Midbrain (tissue), 1 donor: ENCODE measurements around the gene SERPINA12.

ENCODE experiments used
- DNase-seq: peaks from one replicate; lab custom pipeline; 2025; lab: John Stamatoyannopoulos, UW

The SERPINA12 gene

DNA sequence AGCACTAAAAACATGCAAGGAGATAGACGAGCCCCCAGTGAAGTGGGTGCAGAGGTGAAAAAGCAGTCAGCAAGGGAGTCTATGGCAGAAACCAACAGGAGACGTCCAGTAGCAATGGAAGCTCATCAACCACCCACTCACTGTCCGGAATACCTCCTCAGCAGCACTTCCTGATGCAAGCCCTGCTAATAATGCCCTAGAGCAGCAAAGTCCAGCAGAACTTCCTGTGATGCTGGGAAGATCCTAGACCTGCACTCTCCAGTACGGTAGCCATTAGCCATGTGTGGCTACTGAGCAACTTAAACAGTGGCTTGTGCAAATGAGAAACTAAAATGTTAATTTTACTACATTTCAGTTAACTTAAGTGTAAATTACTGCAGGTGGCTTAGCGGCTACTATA lies 44.2 kb downstream of the SERPINA12 start:
- no peak for DNase-seq

DNA sequence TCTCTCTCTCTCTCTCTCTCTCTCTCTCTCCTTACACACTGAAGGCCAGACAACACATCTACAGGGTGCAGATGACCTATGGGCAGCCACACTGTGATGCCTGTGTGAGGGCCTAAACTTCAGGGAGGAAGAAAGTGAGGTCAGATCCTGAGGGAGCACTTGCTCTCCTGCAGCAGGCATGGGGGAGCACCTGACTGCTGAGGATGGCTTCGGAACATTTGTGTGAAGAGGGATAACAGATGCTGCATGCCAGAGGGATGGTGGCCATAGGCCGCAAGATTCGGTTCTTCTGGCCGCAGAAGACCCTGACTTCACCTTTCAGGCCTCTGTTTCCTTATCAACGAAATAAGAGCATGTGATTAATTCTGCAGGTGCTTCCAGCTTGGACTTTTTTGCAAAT lies 45.0 kb downstream of the SERPINA12 start:
- no peak for DNase-seq

DNA sequence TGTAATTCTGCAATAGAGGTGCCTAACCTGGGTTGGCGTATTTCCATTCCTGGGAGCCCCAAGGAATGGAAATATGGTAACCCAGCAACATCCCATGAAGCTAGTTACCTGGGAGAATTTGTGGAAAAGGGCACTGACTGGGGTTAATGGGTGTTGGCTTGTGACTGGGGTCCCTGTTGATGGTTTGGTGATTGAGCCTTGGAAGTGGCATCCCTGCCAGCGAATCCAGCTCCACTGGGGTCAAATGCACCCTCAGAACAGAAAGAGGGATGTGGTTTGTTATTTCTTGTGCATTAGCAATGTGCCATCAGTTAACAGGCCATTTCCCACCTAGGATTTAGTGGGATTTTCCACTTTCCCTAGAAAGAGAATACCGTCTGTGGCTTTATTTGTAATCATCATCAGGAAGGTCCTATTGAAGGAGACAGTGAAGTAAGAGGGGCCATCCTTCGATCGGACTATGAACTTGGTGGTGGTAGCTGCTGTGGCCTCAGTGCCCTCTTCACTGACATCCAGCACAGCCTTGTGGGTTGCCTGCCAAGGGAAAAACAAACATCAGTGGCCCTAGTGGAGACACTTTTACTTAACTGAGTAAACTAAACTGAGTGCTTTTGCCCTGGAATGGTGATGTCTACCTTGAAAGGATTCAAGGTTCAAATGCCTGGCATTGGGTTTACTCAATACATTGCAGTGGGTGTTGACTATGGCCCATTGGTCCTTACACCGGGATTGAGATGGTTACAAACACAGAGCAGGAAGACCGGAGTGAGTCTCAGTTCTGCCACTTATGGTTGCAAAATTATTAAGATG lies 46.3 kb downstream of the SERPINA12 start:
- no peak for DNase-seq

DNA sequence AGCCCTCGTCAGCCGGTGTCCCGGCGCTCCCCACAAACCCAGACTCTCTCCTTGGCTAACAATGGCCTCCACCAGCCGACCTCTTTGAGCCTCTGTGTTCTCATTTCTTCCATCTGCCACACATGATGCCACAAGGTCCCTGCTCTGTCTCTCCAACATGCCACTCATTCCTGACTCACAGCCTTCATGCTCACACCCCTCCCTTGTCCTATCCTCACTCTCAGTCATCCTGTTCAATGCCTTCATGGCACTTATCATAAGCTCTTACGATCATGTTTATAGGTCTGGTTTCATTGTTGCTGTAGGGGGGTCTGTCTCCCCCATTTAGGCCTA lies 47.1 kb downstream of the SERPINA12 start:
- no peak for DNase-seq

DNA sequence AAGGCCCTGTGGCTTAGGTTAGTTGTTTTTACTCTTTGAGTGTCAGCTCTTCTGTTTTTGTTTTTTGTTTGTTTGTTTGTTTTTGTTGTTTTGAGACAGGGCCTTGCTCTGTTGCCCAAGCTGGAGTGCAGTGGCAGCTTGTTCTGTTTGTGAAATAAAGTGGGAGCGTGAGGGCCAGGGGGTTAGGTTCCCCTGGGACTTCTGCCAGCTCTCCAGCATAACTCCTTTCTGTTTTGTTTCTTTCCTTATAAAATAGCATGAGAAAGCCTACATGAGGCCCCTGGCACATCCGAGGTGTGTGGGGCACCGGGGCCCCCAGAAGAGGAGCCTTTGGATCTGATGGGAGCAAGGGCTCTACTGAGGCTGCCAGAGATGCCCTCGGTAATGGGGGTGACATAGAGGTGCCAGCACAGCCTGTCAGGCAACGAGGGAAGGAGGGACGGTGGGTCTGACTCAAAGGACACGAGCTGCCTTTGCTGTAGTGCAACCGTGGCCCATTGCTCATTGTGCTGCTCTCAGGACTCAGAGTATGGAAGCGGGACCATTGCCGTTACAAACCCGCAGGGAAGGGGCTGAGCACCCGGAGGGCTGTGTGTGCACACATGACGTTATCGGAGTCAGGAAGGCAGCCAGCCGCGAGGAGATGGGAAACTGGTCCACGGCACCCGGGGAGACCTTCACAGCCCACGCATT lies 47.6 kb downstream of the SERPINA12 start:
- no peak for DNase-seq

DNA sequence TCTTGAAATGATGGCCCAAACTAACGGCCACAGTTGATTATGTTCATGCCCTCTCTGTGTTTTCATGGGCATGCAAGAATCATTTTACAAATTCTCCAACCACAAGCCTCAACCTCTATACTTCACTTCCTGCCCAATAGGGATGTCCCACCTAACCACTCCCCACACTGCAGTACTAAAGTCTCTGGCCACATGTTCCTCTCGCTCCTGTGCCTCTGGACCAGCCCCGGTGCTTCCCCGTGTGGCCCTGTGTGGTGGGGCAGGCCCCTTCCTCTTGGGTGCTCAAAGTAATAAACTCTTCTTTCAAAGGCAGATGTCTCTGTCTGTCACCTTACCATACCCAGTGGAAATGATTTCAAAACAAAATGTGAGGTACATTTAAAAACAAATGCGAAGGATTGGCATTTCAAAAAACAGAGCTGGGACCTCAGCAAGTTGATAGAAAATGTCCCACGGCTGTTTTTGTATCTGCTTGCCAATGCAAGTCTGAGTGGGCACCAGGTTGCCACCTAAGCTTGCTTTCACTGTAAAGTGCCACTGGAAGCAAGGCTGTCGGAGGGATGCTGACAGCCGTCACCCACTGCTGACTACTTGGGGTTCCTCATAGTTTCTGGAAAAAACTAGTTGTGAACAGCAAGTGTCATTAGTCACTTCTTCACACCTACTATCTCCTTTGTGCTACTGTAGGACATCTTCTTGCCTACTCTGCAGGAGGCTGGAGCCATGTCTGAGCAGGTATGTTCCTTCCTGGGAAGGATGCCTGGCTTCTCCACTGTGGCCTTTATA lies 48.4 kb downstream of the SERPINA12 start:
- DNase-seq = no peak

DNA sequence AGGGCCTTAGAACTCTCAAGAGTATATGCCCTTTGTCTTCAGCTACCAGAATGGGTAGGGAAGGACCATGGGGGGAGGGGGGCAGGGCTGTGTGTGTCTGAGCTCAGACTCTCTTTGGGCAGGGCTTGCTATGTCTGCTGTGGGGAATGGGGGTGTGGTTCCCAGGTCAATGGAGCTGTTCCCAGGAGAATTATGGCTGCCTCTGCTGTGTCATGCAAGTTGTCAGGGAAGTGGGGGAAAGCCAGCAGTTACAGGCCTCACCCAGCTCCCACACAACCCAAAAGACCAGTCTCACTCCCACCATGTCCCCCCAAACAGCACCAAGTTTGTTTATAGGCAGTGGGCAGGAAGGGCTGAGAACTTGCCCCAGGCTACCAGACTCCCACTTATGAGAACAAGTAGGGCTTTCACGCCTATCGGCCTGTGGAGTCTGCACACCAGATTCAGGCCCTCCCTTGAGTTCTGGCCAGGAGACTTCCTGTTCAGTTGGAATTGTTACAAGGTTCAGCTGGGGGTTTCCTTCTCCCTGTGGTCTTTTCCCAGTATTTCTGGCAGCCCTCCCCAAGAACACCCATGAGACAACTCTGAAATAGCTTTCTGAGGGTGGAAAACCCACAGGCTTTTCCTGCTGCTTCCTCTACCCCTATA lies 50.6 kb downstream of the SERPINA12 start:
- DNase-seq = no peak

DNA sequence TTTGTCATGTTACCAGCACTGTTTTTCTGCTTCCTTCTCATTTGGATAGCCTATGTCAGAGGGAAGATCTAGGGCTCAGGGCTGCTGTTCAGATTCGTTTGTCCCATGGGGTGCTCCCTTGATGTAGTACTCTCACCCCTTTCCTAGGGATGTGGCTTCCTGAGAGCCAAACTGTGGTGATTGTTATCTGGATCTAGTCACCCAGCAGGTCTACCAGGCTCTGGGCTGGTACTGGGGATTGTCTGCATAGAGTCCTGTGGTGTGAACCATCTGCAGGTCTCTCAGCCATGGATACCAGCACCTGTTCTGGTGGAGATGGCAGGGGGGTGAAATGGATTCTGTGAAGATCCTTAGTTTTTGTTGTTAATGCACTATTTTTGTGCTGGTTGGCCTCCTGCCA lies 51.2 kb downstream of the SERPINA12 start:
- no peak for DNase-seq

DNA sequence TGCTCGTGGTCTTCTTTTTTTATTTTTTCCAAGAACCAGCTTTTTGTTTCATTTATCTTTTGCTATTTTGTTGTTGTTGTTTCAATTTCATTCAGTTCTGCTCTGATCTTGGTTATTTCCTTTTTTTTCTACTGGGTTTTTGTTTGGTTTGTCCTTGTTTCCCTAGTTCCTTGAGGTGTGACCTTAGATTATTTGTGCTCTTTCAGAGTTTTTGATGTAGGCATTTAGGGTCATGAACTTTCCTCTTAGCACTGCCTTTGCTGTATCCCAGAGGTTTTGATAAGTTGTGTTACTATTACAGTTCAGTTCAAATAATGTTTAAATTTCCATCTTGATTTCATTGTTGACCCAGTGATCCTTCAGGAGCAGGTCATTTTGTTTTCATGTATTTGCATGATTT lies 53.3 kb downstream of the SERPINA12 start:
- no peak for DNase-seq

DNA sequence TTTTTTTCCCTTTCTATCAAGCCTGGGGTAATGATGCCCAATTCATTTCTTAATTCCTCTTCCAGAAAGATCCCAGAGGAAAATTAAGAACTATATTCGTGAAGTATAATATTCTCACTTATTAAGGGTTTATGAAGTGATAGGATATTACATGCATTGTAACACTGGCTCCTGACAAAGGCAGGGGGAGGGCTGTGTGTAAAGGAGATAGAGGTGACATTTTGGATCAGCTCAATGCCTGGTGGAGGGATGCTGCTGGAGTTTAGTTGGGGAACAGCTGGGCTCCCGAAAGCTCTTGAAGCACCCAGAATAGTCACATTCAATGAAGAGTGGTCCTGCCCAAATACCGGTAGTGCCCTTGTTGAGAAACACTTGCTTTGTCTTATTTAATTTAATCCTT lies 57.4 kb downstream of the SERPINA12 start:
- DNase-seq = no peak

DNA sequence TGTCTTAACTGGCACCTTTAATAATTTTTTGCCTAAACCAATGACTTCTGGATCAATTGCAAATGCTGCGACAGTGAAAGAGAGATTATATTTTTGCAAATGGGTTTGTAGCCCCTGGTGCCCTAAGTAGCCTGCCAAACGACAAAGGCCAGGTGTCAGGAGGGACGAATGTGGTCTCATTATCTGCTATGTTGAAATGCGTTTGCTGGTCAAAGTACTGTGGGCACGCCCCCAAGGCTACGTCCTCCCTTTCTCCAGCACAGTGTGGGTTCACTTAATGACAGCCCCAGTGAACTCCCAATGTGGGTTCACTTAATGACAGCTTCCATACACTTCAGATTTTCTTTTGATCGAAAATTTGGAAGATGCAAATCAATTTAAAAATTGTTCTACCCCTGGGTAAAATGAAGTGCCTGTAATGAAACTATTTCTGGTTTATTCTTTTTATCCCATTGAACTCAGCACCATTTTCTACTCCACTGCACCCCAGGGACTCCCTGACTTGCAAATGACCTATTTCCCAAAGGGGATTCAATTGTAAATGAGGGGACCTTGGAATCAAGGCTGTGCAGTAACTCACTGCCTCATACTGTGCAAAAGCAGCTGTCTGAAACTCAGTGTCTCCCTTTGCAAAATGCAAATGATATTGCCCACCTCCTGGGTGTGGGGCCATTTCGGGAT lies 58.0 kb downstream of the SERPINA12 start:
- DNase-seq = no peak

DNA sequence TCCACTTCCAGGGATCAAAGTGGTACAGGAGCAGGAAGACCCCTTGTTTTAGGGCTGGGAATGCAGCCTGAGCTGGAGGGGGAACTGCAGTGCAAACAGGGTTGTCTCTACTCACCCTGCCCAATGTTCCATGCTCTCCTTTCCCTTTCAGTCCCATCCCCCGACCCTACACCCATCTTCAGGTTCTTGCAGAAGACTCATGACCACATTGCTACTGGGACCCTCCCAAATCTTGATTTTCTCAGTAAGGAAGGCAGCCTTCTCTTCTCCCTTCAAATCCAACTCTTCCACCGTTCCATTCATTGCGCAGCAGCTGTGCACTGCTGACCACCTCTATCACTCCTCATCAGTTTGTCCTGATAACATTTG lies 58.6 kb downstream of the SERPINA12 start:
- DNase-seq = no peak

DNA sequence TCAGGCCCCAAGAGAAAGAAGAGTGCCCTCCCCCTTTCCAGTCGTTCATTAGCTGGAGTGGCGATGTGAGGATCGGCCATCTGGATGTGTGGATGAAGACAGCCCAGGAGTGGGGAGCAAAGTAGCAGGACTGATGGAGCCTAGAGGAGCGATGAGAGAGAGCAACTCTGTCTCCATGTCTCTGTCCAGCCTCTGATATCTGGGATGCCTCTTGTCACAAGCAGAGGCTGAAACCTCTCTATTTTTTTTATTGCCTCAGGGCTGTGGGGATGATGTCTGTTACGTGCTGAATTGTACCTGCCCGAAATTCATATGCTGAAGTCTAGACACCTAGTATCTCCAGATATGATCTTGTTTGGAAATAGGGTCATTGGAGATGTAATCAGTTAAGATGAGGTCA lies 59.3 kb downstream of the SERPINA12 start:
- no peak for DNase-seq

DNA sequence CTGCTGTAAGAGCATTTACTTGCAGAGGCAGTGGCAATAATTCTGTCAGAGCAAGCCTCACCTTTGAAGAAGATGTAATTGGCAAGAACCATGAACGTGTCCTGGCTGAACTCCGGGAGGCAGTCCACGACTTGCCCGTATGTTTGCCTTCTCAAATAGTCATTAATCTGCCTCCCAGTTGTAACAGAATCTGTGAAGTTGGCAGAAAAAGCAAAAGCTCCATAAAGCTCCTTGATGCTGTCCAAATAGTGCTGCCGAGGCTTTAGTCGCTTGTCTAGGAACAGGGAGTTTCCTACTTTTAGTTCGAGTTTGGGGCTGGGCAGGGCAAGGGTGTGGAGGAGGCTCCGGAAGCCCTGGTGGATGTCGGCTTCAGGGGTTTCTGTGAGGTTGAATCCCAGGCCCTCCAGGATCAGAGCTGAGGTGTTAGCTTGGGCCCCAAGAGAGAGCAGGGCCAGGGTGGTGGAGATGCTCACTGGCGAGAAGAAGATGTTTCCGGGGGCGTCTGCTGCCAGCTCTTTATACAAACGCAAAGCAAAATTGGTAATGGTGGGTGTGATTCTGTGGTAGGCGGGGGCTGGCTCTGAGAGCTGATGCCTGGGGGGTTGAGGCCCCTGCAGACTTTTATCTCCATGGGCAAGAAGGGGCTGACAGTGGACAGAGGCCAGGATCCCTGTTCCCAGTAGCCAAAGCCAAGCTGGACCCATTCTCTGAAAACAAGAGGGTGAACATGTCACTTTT lies 61.0 kb downstream of the SERPINA12 start:
- no peak for DNase-seq

DNA sequence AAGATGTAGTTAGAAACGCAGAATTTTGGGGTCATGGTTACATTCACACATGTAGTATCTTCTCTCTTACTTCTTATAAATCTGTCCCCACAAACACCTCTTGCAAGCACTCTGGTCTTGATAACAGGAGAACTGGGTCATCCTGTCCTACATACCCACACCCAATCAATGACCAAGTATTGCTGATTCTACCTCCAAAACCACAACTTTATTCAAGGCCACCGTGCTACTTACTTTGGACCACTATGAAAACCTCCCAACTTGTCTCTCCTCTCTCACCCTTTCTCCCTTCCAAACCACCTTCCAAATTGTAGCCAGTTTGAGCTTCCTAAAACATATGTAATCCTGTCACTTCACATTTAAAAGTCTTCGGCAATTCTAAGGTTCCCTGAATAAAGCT lies 62.1 kb downstream of the SERPINA12 start:
- DNase-seq = no peak

DNA sequence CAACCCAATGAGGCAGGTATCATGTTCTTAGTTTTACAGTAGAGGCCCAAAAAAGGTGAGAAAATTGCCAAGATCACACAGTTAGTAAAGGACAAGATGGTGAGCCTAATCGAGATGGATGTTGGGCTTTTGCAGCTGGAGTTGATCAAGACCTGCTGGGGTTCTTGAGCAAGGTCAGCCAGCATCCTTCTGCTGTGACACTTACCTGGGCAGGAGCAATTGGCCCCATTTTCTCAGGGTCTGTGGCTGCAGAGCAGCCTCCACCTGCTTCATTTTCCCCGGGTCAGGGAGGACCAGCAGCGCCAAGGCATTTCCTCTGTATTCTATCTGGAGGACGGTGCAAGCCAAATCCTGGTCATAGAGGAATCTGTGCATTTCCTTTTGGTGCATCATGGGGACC lies 63.1 kb downstream of the SERPINA12 start:
- no peak for DNase-seq

DNA sequence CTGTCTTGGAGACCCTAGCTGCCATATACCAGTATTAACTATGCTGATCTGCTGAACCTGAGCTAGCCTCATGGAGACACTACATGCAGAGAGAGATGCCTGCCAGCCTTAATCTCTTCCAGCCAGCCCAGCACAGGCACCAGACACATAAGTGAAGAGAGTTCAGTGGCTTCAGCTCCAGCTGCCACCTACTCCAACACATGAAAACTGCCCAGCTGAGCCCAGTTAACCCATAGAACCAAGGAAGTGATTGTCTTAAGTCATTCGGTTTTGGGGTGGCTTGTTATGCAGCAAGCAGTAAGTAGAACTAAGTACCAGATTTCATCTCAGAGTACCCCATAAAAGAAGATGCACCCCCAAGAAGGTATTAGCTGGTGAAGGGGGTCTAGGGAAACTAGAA lies 64.3 kb downstream of the SERPINA12 start:
- no peak for DNase-seq

DNA sequence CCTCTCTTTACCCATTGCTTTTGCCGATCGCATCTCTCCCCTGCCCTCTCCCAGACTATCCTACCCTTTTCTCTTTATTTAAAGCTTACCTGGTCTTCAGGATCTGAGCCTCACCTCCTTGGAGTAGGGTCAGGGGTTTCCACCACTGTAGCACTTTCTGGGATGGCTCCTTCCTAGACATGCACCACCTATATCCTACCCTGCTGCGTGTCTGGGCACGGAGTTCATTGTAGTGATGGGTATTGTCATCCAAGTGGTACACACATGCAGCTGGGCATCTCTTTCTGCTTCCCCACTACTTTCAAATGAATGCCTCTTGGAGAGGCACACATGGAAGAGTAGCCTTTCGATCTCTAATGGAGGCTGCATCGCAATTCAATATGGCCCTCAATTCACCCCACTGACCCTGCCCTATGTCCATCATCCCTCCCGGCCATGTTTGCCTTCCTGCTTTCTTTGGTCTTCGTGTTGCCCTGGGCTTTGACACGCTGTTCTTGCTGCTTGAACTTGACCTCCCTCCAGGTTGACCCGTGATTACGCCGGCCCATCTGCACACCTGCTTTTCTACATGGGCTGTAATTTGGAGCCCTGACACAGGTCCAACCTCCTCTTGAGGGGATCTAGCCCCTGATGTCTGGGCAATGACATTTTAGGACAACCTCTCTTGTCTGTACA lies 67.6 kb downstream of the SERPINA12 start:
- DNase-seq = no peak

DNA sequence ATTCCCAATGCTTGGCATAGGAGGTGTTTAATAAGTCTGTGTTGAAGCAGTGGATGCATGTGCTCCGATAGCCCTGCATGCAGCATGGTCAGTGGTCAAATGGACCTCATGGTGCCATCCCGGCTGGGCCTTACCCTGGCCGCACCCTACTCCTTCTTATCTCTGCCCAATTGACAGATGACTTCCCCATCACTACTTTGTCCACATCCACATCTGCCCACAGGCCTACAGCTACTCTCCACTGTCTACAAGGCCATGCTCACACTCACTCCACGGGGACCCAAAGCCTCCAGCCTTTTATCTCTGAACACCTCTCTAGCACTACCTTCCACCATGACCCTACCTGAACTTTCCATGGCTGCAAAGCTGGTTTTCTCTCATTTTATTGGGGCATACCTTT lies 68.1 kb downstream of the SERPINA12 start:
- DNase-seq = no peak

DNA sequence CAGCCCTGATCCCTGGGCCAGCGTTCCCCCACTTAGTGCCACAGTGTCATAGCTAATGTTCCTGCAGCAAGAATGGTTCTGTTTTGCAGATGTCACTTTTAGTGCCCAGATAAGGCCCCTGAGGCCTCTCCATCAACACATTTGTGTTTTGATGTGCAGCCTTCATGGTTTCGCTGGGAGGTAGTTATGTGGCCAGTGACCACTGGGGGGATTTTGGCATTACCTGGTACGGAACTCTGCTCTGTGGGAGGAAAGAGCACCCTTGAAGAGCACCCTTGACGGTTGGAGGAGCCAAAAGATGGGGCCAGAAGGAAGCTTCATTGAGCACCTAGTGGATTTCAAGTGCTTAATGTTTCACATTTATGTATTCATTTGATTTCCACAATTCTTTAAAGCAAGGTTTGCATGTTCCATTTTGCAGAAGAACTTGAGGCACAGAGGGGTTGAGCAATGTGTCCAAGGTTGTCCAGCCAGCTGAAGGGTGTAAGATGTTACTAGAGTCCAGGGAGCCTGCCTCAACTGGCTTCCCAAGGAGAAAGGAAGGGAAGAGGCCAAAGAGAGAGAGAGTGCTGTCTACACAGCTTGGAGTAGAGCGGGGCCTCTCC lies 69.7 kb downstream of the SERPINA12 start:
- DNase-seq = no peak
